ENCODE measurements around the gene ELP2.

DNA sequence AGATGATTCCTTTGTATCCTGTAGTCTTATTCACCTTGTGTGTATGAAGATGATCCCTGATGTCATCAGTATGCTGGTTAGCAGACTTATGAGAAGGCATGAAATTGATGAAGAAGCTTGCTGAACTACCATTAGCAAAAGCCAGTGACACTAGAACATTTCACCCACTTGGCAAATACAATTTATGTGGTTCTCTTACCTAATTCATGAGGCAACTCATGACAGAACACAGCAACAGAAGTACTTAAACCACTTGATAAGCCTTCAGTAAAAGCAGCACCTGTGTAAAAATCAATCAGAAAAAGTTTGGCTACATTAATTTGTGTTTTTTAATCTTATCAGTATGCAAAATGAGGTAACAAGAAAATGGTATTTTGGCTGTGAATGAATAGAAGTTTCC is 17.4 kb upstream of the ELP2 start:
- no peak for TF ChIP-seq GABPA (IDR thresholded peaks at IDR 0.05; ENCODE audit: low read depth)
- no peak for TF ChIP-seq POLR2AphosphoS5 (IDR thresholded peaks at IDR 0.05; ENCODE audit: low read depth, low read length)
- TF ChIP-seq SMC3 (IDR thresholded peaks at IDR 0.05; ENCODE audit: low read depth, low read length) = no peak
- TF ChIP-seq CTCF (IDR thresholded peaks at IDR 0.05) = no peak
- TF ChIP-seq FOXM1 (IDR thresholded peaks at IDR 0.05; ENCODE audit: low read depth) = no peak
- no peak for TF ChIP-seq SIN3A (IDR thresholded peaks at IDR 0.05; ENCODE audit: borderline replicate concordance, low read depth, low read length)
- TF ChIP-seq GATA2 (CRISPR knock-in tag; IDR thresholded peaks at IDR 0.05) = no peak
